ENCODE measurements around the gene PGLYRP4. TPM values are rescaled to one million over a fixed set of nuclear protein-coding genes. Genes with fewer than 3 reads are reported as not detected.

PGLYRP4 gene
- total and polyA plus RNA-seq, 9 donors: not detected

- no peak for DNase-seq
- TF ChIP-seq CTCF (IDR thresholded peaks at IDR 0.05) (no peak), EP300 (IDR thresholded peaks at IDR 0.05) (no peak), POLR2A (IDR thresholded peaks at IDR 0.05) (no peak)
- no peak overlapping the region for H3K4me3 ChIP-seq
- WGBS, 3 donors: 93 to 94% (median 94%) methylated on average over 14 of the region's 14 CpGs
- H3K27me3 ChIP-seq: no peaks in the 10 kb centered on the region
- intact Hi-C loops (cut with DNase I): loop anchor here in 1 of 4 donors (5.0 kb wide), 1 partner anchor 152 kb away; no protein-coding TSS in a partner anchor
- peaks cover 6% of the 10 kb centered on the region for H3K4me1 ChIP-seq (ENCODE audit: insufficient read depth)
- H3K27ac ChIP-seq: no peak overlapping the region
- no peaks in the 10 kb centered on the region for H3K9me3 ChIP-seq
- H3K36me3 ChIP-seq: no peaks in the 10 kb centered on the region
Observed at GRCh38 chr1:153345187-153346076, 3.2 kb downstream of the PGLYRP4 start.

DNA sequence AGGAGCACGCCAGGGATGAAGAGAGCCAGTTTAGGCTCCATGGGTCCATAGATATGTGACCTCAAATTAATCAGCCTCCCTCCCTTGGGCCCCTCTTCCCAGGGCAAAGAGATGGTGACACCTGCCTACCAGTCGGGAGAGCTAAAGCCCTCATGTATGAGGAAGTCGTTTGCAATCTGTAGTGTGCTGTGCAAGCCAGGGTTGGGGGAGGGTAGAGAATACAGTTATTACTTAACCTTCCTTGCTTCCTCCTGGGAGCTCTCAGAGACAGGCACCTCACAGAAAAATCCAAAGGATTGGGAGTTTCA lies 4.0 kb downstream of the PGLYRP4 start:
- TF ChIP-seq CTCF (IDR thresholded peaks at IDR 0.05) (no peak), EP300 (IDR thresholded peaks at IDR 0.05) (no peak), POLR2A (IDR thresholded peaks at IDR 0.05) (no peak)
- Histone ChIP-seq H3K27ac (no peak overlapping the region), H3K4me3 (no peak overlapping the region), H3K27me3 (no peaks in the 10 kb centered on the region), H3K36me3 (no peaks in the 10 kb centered on the region), H3K4me1 (ENCODE audit: insufficient read depth) (peaks cover 6% of the 10 kb centered on the region), H3K9me3 (no peaks in the 10 kb centered on the region)
- WGBS, 3 donors: 58 to 64% (median 62%) methylated on average over 3 of the region's 3 CpGs
- no peak for DNase-seq
- intact Hi-C loops (cut with DNase I): loop anchor here in 1 of 4 donors (5.0 kb wide), 1 partner anchor 153 kb away; no protein-coding TSS in a partner anchor

DNA sequence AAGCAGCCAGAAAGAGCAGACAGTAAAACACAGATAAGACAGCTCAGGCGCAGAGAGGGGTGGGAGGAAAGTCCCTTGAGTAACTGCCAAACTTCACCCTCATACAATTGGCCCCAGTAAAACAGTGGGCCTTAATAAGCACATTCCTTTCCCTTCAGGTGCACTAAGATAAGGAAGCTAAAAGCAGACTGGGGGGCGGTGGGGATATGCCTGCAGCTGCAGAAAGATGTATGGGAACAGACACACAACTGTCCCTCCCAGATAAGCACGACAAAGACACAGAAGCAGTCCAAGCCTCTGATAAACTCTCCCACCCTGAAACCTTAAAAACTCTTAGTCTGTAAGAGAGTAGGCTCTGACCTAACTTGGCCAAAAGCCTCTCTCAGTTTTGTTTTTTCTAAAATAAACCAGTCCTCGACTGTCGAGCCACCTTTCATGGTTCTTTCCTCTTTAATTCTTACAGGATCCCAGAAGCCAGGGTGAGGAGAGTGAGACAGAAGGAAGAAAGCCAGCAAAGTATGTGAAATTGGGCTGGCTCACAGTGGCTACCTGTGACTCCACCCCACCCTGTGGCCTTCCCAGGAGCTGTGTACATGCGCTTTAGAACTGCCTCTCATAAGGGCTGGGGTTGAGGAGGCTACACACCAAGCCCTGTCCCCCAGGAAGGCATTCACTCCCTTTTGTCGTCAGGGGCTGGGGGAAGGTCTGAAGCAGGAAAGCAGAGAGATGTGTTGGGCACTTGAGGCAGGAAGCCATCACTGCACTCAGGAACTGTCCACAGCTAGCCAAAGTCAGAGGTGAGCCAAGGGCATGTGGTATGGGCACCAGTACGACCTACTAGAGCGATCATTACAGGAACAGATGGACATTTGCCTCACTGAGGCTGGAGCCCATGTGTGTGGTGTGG lies 4.6 kb downstream of the PGLYRP4 start:
- Histone ChIP-seq H3K9me3 (no peaks in the 10 kb centered on the region), H3K4me1 (ENCODE audit: insufficient read depth) (peaks cover 6% of the 10 kb centered on the region), H3K27me3 (no peaks in the 10 kb centered on the region), H3K36me3 (no peaks in the 10 kb centered on the region), H3K27ac (no peak overlapping the region), H3K4me3 (no peak overlapping the region)
- TF ChIP-seq POLR2A (IDR thresholded peaks at IDR 0.05): no peak
- no peak for TF ChIP-seq EP300 (IDR thresholded peaks at IDR 0.05)
- TF ChIP-seq CTCF (IDR thresholded peaks at IDR 0.05): no peak
- 34 to 37% (median 34%) methylated on average over 9 of the region's 9 CpGs for WGBS, 3 donors
- intact Hi-C loops (cut with DNase I): no loop called here
- no peak for DNase-seq

DNA sequence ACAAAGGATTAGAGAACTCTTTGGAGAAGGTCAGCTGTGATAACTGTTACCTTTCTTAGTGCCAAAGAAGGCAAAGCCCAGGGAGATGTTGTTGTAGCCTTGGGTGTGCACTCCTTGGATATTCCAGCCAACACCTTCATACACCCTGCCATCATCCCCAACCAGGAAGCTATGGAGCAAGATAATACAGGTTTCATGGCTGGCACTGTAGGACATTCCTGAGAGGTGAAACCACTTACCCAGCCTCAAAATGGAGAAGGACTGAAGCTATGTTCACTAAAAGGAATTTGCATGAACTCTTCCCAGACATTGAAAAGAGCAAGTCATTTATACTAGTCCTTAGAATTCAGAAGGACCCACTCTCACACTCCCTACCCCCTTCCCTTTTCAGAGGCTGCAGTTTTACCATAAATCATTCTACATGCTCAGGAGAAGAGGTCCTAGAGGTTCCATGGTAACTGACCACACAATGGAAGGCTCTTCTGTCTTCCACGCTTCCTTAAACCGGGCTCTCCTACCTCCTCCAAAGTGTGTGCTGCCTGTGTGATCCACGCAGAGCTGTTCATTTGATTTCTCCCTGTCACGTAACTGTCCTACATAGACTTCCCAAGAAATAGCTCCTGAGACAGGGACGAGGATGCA lies 5.5 kb downstream of the PGLYRP4 start:
- Histone ChIP-seq H3K4me1 (ENCODE audit: insufficient read depth) (peaks cover 6% of the 10 kb centered on the region), H3K9me3 (no peaks in the 10 kb centered on the region), H3K36me3 (no peaks in the 10 kb centered on the region), H3K4me3 (no peak overlapping the region), H3K27me3 (no peaks in the 10 kb centered on the region), H3K27ac (no peak overlapping the region)
- TF ChIP-seq CTCF (IDR thresholded peaks at IDR 0.05): no peak
- intact Hi-C loops (cut with DNase I): no loop called here
- no peak for DNase-seq
- 16 to 18% (median 18%) methylated on average over 5 of the region's 5 CpGs for WGBS, 3 donors

Data from ovary (tissue), 9 donors.